HG03432 (cell line): ENCODE measurements around the gene SLC5A10.

Experiments
- ATAC-seq: cut with Tn5 transposase; IDR thresholded peaks from one replicate; pipeline ENCODE4 v1.9.1; 2021; ENCODE audit warnings: mild to moderate bottlenecking, moderate library complexity; ENCODE audit not compliant: unreplicated experiment

The SLC5A10 gene

DNA sequence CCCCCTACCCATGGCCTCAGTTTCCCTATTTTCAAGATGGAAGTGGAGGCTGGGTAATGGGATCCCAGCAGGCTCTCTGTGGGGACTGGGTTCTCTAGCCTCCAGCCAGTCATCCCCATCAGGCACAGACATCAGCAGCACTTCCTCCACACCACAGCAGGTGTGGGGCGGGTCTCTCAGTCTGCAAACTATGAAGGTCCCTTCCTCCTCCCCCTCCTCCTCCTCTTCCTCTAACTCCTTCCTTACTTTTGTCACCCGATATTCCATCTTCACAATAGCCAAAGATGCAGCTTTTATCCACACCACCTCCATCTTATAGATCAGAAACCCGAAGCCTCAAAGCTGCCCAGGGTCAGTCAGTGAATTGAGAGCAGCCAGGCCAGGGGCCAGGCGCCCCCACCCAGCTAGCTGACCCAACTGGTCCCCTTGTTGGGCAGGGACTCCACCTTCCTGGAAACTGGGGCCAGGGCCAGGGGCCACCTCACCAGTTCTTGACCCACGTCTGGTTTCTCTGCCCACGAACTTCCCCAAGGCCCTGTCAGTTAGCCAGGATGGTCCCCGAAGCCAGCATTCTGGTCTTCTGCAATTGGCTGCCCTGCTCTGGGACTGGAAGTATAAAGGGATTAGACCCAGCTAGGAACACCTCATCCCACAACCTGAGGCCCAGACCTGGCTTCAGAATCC is 50.1 kb downstream of the SLC5A10 start:
- no peak for ATAC-seq

DNA sequence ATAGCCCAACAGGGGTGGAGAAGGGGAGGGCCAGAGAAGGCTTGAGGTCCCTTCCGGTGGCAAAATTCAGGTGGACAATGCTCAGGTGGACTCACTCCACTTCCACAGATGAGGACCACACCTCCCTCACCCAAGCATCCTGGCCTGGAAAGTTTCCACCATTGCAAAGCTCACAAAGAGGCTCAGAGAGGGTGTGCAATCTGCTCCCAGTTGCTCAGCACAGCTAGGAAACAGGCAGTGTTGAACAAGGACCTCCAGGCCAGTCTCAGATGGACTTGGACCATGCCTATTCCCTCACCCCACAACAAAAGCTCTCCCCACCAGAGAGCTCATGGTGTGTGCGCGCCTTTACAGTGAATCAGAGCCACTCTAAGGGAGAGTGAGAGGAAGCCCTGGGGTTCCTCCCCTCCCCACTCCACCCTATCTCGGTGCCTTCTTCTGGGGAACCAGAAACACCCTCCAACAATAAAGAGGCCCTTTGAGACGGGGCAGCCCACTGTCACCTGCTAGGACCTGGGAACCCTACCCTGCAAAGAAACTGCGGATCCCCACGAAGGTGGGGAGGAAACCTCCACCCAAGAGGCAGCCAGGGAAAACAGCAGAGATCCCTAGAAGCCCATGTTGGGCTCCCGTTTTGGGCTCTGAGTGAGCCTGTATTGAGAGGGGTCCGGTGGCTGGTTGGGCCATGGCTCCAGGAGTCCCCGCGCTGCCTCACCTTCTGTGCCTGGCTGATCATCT is 51.0 kb downstream of the SLC5A10 start:
- no peak for ATAC-seq

DNA sequence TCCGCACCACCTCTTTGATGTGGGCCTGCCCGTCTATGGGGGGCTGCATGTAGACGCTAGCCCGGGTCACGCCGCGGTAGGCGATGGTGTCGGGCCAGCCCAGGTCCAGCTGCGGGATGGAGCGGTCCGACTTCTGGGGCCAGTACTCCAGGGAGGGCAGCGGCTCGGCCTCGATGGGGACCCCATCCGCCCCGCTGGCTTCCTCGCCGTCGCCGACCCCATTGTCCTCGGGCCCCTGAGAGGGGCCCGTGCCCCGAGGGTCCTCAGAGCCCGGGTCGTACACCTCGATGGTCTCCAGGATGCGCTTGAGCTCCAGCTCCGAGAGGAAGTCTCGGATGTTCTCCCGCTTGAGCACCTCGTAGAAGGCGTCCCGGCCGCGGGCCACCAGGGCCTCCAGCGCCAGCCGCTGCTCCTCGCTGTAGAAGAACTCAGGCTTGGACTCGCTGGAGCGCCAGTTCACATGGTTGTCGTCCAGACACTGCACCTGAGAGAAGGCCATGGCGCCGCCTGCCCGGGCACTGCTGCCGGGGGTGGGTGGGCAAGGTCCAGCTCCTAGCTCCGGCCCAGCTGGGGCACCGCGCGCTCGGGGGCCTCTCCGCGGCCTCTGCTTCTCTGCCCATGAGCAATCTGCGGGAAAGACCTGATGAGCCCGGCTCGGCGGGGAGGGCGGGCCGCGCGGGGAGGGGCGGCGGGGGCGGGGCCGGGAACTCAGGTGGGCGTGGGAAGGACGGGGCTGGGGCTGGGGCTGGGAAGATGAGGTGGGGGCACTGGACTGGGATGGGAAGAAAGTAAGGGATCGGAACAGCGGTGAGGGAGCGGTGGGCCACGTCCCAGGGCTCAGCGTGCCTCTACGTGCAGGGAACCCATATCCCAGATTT is 51.8 kb downstream of the SLC5A10 start:
- peak; percentile 18 for ATAC-seq

DNA sequence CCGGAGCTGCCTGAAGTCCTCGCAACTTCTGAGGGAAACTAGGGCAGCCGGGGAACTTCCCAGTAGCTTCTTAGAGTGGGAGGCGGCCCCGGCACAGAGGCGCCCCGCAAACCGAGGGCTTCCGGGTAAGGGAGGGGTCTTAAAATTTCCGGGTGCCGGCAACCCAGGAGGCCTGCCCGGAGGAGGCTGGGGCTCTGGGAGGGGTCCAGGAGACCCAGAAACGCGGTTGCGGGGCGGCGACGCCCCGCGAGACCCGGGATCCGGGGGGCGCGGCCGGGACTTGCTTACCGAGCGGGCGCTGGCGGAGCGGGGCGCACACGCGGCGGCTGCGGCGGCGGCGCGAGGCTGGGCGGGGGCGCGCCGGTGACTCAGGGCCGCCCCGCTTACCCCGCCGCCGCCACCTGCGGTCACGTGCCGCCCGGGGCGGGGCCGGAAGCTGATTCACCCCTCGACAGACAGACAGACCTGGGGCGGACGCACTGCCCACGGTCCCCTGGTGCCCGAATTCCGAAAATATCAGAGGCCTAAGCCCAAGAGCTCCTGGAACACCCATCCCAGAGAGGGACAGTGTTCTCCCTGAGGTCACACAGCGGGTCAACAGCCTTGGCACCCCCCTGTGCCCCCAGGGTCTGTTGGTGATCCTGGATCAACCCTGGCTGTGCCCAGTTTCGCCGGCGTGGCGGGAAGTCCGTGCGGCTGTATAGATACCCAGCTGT is 52.6 kb downstream of the SLC5A10 start, which contains the start of gene FAM83G:
TSS of gene FAM83G (minus strand) at position 344 of the 716 bp plus-strand sequence. CDS start 723 bp downstream, outside the sequence.
- ATAC-seq, result peak; percentile 80

DNA sequence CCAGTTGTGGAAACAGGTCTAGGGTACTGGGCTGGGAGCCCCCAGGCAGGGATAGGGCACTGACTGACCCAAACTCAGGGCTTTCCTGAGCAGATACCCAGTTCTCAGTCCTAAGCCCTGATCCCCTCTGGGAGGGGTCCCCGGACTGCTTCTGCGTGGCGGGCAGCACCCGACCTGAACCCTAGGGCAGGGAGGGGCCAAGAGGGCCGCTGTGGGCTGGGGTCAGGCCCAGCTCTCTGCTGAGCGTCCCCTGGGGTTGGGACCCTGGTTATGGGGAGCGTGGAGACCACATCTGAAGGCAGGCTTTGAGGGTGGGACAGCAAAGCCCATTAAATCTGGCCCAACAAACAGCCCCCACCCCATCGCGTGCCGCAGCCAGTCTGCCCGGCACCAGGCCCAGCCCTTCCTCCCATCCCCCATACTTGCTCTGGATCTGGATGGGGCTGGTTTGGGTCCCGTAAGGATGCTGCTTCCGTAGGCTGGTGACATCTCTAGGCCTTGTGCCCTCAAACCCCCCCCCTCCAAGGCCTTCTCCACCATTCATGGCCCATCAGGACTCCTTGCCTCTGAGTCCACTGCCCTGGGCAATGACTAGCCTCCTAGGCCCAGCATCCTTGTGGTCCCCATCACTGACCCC is 53.3 kb downstream of the SLC5A10 start:
- peak; percentile 3 for ATAC-seq

DNA sequence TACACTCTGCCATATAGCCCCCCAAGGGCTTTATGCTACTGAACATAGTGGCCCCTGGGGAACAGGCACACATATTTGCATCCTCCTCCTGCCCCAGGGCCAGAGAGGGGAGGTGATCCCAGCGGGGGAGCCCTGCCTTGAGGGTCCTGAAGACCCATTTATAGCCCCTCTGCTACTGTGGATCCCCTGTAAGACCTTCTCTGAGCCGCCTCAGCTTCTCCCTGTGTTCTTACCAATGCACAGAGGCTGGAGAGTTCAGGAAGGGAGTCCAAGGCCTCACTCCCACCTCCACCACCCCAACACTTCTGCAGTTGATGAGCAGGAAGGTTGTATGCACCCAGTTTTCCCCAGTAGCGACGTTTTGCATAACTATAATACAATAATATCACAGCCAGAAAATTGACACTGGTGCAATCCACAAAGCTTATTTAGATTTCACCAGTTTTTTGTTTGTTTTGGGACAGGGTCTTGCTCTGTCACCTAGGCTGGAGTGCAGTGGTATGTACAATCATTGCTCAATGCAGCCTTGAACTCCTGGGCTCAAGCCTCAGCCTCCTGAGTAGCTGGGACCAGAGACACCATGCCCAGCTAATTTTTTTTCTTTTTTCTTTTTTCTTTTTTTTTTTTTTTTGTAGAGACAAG is 53.9 kb downstream of the SLC5A10 start:
- ATAC-seq, result no peak

DNA sequence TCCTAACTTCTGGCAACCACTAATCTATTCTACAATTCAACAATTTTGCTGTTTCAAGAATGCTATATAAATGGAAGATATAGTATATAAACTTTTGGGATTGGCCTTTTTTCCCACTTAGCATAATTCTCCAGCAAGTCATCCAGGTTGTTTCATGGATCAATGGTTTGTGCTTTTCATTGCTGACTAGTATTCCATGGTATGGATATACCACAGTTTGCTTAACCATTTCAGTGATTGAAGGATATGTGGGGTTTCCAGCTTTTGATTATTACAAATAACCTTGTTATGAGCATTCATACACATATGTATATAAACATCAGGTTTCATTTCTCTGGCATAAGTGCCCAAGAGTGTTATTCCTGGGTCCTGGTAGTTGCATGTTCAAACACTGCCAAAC is 54.7 kb downstream of the SLC5A10 start:
- no peak for ATAC-seq

DNA sequence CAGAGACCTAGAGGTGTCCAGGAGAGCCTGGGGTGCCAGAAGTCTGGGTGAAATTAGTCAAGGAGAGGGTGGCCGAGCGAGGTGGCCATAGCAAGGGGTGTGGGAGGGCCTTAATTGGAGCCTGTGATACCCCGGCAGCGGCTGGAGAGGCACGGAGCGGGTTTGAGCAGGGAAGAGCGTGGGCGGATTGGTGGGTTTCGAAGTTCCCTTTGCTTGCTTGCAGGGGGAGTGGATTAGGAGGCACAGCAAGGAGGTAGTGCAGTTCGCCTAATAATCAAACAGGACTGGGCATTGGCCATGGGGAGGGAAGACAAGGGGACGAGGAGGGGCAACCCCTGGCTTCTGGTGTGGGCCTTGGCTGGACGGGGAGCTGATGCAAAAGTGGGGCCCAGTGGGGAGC is 58.0 kb downstream of the SLC5A10 start:
- no peak for ATAC-seq

DNA sequence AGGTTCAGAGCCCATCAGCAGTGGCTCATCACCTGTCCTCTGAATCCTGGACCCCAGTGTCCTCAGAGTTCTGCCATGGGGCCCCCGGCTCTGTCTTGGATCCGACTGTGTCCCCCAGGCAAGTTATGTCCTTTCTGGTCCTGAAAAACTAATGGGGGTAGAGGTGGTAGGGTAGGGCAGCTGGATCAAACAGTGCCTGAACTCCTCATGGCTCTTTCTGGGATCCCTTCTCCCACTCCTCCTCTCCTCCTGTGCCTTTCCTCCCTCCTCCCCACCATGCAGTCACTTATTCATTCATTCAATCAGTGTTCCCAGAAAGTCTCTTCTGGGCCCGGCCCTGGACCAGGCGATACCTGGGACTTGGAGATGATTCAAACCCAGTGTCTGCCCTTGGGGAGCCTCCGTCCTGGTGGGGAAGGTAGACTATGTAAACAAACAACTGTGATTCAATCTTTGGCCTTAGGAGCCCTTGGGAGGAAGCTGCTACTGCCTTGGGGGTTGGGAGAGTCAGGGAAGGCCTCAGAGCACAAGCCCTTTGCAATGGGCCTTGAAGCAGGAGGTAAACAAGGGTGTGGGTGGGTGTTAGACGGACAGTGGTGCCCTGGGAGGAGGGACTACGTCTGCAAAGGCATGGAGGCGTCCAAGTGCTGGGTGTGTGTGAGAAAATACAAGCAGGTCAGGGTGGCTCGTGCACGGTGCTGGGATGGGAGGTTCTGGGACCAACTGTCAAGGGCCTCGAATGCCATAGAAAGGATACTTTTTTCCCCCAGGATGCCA is 59.0 kb downstream of the SLC5A10 start:
- no peak for ATAC-seq

DNA sequence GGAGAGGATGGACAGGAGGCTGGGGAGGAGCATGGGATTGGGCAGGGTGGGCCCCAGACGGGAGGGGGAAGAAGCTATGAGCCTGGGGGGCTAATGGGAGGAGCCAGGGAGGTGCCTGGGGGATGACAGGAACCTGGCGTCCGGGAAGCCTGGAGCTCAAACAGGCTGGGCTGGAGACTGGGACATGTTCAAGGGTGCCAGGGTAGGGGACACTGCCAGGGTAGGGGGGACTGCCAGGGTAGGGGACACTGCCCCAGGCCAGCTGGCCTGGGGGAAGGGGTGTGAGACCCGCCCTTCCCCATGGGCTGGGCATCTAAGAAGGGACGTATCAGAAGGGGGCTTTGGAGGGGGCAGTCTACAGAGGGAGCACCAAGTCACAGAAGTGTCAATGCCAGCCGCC is 59.6 kb downstream of the SLC5A10 start:
- ATAC-seq, result no peak

DNA sequence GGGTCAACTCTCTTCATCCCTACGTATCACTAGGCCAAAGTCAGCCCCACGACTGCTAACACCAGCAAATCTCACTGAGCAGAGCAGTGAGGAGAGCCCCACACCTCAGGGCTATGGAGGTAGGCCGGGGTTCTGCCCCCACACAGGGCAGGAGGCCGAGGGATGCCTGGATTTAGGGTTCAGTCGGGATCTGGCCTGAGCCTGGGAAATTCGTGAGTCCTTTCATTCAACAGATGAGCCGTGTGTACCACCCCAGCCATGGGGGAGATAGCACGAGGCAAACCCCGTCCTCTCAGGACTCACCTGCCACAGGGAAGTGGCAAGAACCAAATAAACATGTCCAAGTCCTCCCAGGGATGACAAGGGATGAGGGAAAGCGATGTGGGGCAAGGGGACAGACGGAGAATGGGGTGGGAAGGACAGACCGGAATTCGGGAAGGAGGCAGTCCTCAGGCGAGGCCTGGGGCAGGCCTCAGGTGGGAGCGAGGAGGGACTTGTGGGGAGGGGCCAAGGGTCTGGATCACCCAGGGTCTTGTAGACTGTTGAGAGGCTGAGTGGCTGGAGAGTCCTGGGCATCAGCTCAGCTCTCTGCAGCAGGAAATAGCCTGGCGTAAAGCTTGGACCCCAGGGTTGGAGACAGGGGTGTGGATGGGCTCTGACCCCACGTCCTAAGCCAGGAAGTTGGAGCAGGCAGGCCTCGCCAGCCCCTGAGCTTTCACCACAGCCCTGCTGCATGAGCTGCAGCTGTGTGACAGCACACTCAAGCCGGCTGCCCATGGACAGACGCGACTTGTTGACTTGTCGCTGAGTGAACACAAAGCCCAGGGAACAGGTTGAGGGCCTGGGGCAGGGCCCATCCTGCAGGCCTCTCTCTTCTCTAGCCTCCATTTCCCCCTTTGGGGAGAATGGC is 60.5 kb downstream of the SLC5A10 start:
- ATAC-seq, result no peak

DNA sequence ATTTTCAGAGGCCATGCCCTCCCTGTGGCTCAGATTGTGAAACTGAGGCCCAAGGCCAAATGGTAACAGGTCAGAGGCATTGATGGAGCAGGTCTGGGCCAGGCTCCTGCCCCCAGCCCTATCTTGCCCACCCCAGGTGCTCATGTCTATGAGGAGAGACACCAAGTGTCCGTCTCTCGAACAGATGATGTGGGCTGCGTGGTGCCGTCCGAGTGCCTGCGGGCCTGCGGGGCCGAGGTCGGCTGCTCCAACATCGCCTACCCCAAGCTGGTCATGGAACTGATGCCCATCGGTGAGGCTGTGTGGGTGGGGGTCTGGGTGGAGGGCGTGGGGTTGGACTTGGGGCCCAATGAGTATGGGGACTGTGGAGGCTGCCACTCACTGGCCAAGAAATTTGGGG is 61.3 kb downstream of the SLC5A10 start:
- ATAC-seq, result no peak

DNA sequence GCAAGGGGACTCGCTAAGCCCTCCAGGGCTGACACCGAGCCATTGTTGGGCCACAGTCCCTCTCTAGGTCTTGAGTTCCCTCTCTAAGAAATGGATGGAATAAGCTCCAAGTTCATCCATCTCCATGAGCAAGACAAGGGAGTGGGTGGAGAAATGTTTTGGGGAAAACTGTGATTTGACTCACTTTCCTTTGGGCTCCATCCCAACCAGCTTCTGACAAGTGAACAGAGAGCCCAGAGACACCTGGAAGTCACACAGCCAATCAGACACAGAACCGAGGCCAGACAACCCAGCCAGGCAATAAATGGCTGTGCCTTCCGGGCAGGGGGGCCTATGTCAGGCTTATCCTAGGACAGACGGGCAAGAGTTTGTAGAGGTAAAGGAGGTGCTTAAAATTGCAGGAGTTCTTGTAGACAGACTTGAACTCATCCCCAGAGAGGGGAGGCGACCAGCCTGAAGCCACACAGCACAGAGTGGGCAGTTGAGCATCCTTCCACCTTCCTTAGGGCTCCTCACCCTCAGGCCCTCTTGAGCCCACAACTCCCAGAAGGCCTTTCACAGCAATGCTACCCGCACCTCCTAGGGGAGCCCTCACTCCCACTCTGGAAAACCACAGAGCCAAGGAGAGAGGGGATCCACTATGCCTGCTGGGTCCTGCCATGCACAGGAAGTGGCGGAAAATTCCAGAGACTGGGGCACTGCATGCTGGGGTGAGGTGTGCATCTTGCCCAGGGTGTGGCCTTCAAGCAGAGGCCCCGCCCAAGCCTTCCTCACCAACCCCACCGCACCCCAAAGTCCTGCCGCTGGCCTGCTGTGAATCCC is 62.1 kb downstream of the SLC5A10 start:
- no peak for ATAC-seq

DNA sequence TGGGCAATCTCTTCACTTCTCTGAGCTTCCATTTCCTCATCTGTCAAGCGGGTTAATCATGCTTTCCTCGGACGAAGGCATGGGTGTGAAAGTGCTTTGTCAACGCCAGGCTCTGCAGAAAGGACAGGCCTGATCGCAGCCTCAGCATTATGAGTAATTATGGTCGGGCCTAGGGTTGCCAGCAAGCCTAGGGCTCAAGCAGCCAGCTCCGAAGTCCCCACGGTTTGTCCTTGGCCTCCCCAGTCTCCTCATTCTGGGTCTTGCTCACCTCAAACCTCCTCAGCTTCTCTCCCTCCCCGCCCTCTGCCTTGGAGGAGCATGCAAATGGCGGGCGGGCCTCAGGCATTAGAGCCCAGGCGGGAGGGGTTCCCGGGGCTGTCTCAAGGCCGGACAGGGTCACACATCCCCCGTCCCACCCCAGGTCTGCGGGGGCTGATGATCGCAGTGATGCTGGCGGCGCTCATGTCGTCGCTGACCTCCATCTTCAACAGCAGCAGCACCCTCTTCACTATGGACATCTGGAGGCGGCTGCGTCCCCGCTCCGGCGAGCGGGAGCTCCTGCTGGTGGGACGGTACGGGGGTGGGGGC is 62.8 kb downstream of the SLC5A10 start:
- no peak for ATAC-seq

DNA sequence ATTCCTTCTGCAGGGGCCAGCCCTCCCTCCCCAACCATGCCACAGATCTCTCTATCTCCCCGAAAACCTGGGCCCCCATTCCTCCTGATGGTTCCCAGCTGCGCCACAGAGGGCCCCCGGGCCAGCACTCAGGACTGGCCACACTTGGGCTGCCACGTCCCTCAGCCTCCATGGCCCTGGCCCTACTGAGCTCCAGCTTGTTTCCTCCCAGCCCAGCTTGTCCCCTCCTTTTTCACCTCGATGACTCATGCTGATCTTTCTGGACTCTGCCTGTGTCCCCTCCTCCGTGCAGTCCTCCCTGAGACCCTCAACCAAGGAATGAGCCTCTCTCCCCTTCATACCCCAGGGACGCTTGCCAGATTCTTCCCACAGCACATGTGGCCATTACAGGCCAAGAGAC is 63.5 kb downstream of the SLC5A10 start:
- ATAC-seq, result no peak

DNA sequence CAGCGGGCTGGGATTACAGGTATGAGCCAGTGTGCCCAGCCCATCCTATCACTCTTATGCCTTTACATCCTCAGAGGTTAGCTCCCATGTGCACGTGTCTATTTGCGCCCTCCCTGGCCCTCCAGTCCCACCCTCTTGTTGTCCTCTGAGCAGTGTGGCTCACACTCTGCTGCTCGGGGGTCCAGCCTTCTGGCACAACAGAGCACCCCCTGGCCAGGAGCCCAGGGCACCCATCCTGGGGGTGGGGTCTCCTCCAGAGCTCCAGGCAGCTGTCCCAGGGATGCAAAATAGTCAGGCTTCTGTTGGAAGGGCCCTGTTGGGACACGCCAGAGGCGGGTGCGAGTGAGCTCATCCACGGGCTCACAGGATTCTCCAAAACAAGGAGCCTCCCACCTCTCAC is 64.3 kb downstream of the SLC5A10 start:
- ATAC-seq, result no peak

DNA sequence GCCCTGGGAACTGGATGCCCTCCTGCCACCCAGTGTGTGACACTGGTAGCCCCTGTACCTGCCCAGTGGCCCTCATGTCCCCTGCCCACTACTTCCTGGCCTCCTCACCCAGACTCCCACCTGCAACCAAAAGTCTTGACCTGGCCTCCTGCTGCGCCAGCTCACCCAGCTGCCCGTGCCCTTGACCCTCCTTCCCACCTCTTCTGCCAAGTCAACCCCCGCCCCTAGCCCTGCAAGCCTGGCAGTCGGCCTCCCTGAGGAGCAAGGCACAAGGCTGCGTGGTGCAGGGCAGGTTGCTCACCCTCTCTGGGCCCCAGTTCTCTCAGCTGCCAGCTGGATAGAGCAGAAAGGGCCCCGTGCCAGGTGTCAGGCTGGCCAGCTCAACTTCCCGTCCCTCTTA is 64.9 kb downstream of the SLC5A10 start:
- no peak for ATAC-seq
